ENCODE results near the gene ALDH5A1. TPM values are rescaled to one million over a fixed set of nuclear protein-coding genes. Genes with fewer than 3 reads are reported as not detected.

Gene ALDH5A1
- total RNA-seq: 1.3 and 1.7 TPM in 2 replicates

GRCh38 chr6:24494821-24495795 is at the start of gene ALDH5A1:
Gene ALDH5A1, plus strand, starts transcription at chr6:24494969. Its CDS starts 28 bp downstream, at chr6:24494997.
- DNase-seq (ENCODE audit: extremely low read depth, low read depth, low spot score): no peak

- no peak for DNase-seq (ENCODE audit: extremely low read depth, low read depth, low spot score)
Measured at GRCh38 chr6:24445704-24446103, 49.1 kb upstream of the ALDH5A1 start.

- no peak for DNase-seq (ENCODE audit: extremely low read depth, low read depth, low spot score)
Measured at GRCh38 chr6:24446670-24447069, 48.1 kb upstream of the ALDH5A1 start.

GRCh38 chr6:24448396-24448795 is 46.4 kb upstream of the ALDH5A1 start:
- DNase-seq (ENCODE audit: extremely low read depth, low read depth, low spot score): no peak

- no peak for DNase-seq (ENCODE audit: extremely low read depth, low read depth, low spot score)
Measured at GRCh38 chr6:24448828-24449525, 45.8 kb upstream of the ALDH5A1 start.

GRCh38 chr6:24451581-24452388 is 43.0 kb upstream of the ALDH5A1 start:
- DNase-seq (ENCODE audit: extremely low read depth, low read depth, low spot score): no peak

GRCh38 chr6:24453921-24454320 is 40.8 kb upstream of the ALDH5A1 start:
- no peak for DNase-seq (ENCODE audit: extremely low read depth, low read depth, low spot score)

- no peak for DNase-seq (ENCODE audit: extremely low read depth, low read depth, low spot score)
Measured at GRCh38 chr6:24454452-24454851, 40.3 kb upstream of the ALDH5A1 start.

GRCh38 chr6:24455061-24455460 is 39.7 kb upstream of the ALDH5A1 start:
- no peak for DNase-seq (ENCODE audit: extremely low read depth, low read depth, low spot score)

- no peak for DNase-seq (ENCODE audit: extremely low read depth, low read depth, low spot score)
Measured at GRCh38 chr6:24458134-24458533, 36.6 kb upstream of the ALDH5A1 start.

GRCh38 chr6:24458941-24459340 is 35.8 kb upstream of the ALDH5A1 start:
- DNase-seq (ENCODE audit: extremely low read depth, low read depth, low spot score): no peak

- DNase-seq (ENCODE audit: extremely low read depth, low read depth, low spot score): no peak
Measured at GRCh38 chr6:24460966-24461365, 33.8 kb upstream of the ALDH5A1 start.

- DNase-seq (ENCODE audit: extremely low read depth, low read depth, low spot score): no peak
Measured at GRCh38 chr6:24464253-24465038, 30.3 kb upstream of the ALDH5A1 start.

GRCh38 chr6:24469811-24470210 is 25.0 kb upstream of the ALDH5A1 start:
- DNase-seq (ENCODE audit: extremely low read depth, low read depth, low spot score): no peak

- DNase-seq (ENCODE audit: extremely low read depth, low read depth, low spot score): no peak
Measured at GRCh38 chr6:24472181-24472580, 22.6 kb upstream of the ALDH5A1 start.

- no peak for DNase-seq (ENCODE audit: extremely low read depth, low read depth, low spot score)
Measured at GRCh38 chr6:24476631-24477030, 18.1 kb upstream of the ALDH5A1 start.

- no peak for DNase-seq (ENCODE audit: extremely low read depth, low read depth, low spot score)
Measured at GRCh38 chr6:24477070-24477469, 17.7 kb upstream of the ALDH5A1 start.

- DNase-seq (ENCODE audit: extremely low read depth, low read depth, low spot score): no peak
Measured at GRCh38 chr6:24478903-24479302, 15.9 kb upstream of the ALDH5A1 start.

GRCh38 chr6:24480705-24481104 is 14.1 kb upstream of the ALDH5A1 start:
- no peak for DNase-seq (ENCODE audit: extremely low read depth, low read depth, low spot score)

- no peak for DNase-seq (ENCODE audit: extremely low read depth, low read depth, low spot score)
Measured at GRCh38 chr6:24481449-24481848, 13.3 kb upstream of the ALDH5A1 start.

Measured in glomerular endothelial cell (primary cell).